KG1 (cell line): Measurements from ENCODE around the gene NBAS.

Experiments used
- DNase-seq: peaks from one replicate; lab custom pipeline; 2025; lab: John Stamatoyannopoulos, UW

The NBAS gene

GRCh38 chr2:15560988-15561573 is at the start of gene NBAS:
NBAS (minus strand) TSS chr2:15561334; CDS start chr2:15561304, 30 bp downstream.
- DNase-seq = peak; percentile 84

- no peak for DNase-seq
These were observed 49.4 kb upstream of the NBAS start for GRCh38 chr2:15610430-15610952.

GRCh38 chr2:15609341-15610042 is 48.4 kb upstream of the NBAS start:
- DNase-seq = no peak

DNA sequence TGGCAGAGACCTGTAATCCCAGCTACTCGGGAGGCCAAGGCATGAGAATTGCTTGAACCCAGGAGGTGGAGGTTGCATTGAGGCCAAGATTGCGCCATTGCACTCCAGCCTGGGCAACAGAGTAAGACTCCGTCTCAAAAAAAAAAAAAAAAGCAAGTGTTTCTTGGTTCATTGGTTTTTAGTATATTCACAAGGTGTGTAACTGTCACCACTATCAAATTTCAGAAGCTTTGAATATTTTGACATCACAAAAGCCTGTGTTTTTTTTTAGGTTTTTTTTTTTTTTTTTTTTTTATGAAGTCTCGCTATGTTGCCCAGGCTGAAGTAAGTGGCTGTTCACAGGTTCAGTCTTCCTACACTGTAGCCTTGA is 47.2 kb upstream of the NBAS start:
- DNase-seq = no peak

GRCh38 chr2:15607709-15608391 is 46.7 kb upstream of the NBAS start:
- DNase-seq = no peak

DNA sequence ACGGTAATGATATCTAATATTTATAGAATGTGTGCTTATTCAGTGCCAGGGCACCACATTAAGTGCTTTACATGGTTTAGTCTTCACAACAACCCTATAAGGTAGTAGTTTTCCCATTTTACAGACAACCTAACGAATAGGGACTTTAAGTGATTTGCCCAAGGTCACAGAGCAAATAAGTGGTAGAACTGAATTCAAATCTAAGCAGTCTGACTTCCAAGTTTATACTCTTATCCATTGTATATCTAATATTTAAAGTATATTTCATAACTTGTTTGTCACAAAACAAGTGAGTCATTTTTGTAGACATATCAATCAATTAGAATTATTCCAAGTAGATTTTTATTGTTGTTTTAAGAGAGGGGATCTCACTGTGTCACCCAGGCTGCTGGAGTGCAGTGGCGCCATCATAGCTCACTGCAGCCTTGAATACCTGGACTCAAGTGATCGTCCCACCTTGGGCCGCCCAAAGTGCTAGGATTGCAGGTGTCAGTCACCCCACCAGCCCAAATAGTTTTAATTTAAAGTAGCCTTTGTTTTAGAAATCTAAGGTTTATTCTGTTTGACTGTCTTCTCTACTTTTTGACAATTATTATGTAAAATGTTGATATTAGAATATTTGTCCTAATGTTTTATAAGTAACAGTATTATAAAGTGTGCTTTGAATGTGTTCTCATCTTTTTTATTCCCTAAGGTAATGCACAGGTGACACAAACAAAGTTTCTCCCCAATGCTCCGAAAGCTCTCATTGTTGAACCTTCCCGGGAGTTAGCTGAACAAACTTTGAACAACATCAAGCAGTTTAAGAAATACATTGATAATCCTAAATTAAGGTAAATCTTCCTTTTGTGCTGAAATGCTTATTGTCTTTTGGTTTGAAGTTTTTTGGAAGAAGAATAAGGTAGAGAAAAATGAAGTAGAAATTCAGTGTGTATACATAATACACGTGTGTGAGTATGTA is 45.6 kb upstream of the NBAS start:
- DNase-seq = no peak

DNA sequence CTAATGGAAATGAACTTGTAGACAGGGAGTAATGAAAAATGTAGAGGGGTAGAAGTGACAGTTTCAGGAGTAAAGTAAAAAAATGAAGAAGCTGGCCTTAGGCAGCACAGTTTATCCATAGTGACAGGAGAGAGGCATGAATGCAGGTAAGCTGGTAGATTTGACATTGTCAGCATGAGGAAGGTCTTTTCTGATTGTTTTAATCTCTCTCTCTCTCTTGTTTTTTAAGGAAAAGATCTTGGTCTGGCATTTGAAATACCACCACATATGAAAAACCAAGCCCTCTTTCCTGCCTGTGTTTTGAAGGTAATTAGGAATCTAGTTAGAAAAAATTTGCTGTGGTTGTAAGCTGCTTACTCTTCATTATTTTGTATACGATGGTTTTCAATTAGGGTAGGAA is 44.6 kb upstream of the NBAS start:
- no peak for DNase-seq

DNA sequence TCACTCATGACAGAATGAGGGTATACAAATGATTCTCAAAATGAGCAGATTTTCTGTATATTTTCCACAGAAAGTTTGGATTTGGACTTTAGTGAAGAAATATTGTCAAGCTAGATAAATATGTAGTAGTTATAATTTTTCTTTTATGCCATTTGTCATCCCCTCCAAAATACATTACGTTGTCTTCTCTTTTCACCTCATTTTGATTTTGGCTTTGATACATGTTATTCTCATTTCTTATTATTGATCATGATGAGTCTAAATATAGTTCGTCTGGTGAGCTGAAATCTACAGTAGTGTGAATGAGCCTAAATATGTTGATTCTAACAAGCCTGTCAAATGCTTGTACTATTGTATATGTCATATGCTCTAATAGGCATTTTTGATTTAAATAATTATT is 42.8 kb upstream of the NBAS start:
- DNase-seq = no peak

- no peak for DNase-seq
These were observed 42.1 kb upstream of the NBAS start for GRCh38 chr2:15603044-15603765.

DNA sequence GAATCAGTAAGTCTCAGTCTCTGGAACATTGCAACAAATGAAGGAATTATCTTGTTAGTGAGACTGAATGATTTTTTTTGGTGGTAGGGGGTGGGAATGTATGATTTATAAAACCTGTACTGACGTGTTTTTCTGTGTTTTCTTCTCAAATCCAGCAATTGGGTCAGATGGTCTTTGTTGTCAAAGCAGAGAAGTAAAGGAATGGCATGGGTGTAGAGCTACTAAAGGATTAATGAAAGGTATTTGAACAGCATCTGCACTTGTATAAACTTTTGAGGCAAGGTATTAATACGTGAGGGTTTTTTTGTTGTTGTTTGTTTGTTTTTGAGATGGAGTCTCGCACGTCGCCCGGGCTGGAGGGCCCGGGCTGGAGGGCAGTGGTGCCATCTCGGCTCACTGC is 41.3 kb upstream of the NBAS start:
- no peak for DNase-seq

DNA sequence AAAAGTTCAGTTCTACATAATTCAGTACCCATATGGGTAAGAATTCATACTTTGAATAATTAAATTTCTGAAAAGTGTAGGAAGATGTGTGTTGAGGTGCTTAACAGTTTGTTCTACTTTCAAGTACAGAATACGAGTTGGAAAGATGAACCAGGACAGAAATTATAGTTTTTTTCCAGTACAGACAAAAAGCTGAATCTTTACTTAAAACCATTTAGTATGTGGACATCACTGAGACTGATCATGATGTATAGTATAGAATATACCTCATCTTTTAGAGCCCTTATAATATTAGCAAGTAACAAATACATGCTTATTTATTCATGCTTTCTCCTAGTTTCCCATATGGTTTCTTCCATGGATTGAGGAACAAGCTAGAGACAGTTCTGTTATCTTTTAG is 40.5 kb upstream of the NBAS start:
- no peak for DNase-seq

DNA sequence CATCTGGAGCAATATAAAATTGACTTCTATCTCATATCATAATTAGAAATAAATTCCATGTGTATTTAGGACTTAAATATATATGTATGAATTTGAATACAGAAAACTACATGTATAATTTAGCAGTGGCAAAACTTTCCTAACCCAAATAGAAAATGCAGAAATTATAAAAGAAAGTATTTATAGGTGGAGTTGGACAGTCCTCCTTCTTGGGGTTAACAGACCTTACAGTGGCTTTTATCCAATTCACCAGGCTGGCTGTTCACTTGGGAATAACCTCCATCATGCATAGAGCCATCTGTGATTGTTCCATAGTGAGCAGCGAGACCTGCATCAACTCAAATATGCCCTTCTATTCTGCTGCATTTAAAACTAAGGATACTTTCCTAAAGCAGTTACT is 38.9 kb upstream of the NBAS start:
- DNase-seq = no peak

GRCh38 chr2:15596968-15597367 is 35.8 kb upstream of the NBAS start:
- no peak for DNase-seq

DNA sequence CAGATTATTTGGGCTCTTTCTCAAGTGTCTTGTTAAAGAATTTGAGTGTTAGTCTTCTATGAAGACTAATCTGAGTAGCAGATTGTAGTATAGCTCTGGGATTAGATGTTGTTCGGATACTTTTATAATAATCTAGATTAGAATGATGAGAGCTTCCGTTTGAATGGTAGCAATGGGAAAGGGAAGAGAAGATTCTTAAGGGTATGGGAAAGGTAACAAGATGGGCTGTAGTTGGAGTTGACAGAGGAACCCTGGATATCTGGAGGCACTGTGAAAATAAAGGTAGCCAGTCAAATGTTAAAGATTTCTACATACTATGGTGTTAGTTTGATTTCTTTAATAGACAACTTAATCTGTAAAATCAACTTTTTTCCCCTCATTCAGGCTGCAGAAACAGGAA is 35.2 kb upstream of the NBAS start:
- DNase-seq = no peak

GRCh38 chr2:15595936-15596335 is 34.8 kb upstream of the NBAS start:
- DNase-seq = no peak

DNA sequence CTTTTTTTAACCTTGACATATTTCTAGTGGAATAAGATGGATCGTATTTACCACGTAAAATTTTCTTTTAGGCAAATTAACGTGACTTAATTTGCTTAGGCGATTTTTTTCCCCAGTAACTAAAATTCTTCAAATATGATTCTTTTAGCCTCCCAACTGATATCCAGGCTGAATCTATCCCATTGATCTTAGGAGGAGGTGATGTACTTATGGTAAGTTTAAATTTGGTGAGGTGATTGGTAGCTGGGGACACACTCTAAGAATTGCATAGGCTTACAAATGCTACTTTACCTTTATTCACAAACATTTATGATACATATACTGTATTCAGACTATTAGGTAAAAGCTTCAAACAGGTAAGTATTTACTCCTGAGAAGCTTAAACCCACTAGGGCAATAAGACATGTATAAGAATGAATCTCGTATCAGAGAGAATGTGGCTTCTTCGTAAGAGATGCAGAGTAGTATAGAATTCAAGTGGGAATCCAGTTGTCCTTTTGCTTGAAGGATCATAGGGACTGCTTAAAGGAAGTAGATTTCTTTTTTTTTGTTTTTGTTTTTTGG is 34.3 kb upstream of the NBAS start:
- no peak for DNase-seq

GRCh38 chr2:15594291-15595256 is 33.4 kb upstream of the NBAS start:
- no peak for DNase-seq

GRCh38 chr2:15593327-15593705 is 32.2 kb upstream of the NBAS start:
- no peak for DNase-seq

GRCh38 chr2:15591692-15592463 is 30.7 kb upstream of the NBAS start, which contains the start of gene DDX1:
DDX1 (plus strand) TSS chr2:15591868; CDS start chr2:15591934, 66 bp downstream.
- peak; percentile 72 for DNase-seq
